T-helper 9 cell (primary cell): ENCODE measurements around the gene GABRP.
"Not testable (repeated sequence)": the region's sequence is repeated elsewhere in the genome, so short reads cannot be mapped to it uniquely, and the experiment has no call there.

Experiments used
- DNase-seq: peaks from one replicate; pipeline ENCODE4 v3.0.0-alpha.2; 2020

Gene GABRP

DNA sequence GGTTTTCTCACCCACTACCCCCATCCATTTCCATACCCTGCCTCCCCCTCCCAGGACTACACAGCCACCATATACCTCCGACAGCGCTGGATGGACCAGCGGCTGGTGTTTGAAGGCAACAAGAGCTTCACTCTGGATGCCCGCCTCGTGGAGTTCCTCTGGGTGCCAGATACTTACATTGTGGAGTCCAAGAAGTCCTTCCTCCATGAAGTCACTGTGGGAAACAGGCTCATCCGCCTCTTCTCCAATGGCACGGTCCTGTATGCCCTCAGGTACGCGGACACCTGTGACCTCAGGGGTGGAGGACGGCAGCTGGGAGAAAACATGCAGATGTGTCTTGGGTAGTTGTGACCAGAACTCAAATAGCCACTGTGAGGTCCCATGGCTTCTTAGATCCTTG, 11.6 kb downstream of the GABRP start:
- DNase-seq: no peak

DNA sequence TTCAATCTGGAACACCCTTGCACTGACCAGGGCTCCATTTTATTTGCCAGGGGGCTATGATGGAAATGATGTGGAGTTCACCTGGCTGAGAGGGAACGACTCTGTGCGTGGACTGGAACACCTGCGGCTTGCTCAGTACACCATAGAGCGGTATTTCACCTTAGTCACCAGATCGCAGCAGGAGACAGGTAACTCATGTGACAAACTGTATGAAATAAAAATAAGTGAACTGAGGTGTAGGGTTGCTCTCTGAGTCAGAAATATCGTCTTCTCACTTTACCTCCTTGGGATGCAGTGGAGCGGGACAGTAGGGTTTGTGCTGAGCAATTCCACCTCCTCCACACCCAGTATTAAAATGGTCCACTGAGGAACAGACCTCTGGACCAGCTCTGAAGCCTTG, 22.1 kb downstream of the GABRP start:
- DNase-seq: no peak

- no peak for DNase-seq
Measured at GRCh38 chr5:170809551-170809950, 26.0 kb downstream of the GABRP start.

GRCh38 chr5:170811719-170812118, 28.2 kb downstream of the GABRP start:
- DNase-seq: no peak

DNA sequence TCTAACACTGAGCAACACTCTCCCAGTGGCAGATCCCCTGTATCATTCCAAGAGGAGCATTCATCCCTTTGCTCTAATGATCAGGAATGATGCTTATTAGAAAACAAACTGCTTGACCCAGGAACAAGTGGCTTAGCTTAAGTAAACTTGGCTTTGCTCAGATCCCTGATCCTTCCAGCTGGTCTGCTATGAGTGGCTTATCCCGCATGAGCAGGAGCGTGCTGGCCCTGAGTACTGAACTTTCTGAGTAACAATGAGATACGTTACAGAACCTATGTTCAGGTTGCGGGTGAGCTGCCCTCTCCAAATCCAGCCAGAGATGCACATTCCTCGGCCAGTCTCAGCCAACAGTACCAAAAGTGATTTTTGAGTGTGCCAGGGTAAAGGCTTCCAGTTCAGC, 29.7 kb downstream of the GABRP start:
- no peak for DNase-seq

GRCh38 chr5:170817195-170817594, 33.7 kb downstream of the GABRP start:
- DNase-seq: no peak

DNA sequence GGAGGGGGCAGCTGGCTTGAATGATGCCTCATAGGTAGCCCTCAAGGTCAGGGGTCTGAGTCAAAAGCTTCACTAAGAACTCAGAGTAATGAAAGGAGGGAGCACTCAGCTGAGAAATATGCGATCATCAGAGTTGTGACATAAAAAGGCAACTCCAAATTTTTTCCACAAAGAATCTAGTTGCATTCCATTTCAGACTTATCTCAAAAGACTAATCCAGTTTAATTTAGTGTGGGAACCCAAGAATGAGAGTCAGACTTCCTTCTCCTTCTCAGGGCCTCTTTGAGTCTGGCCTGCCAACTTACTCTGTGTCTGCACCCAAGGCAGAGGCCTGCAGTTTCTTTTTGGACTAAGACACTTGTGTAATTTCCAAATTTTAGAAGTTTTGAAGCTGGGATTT, 34.7 kb downstream of the GABRP start:
- DNase-seq: no peak

DNA sequence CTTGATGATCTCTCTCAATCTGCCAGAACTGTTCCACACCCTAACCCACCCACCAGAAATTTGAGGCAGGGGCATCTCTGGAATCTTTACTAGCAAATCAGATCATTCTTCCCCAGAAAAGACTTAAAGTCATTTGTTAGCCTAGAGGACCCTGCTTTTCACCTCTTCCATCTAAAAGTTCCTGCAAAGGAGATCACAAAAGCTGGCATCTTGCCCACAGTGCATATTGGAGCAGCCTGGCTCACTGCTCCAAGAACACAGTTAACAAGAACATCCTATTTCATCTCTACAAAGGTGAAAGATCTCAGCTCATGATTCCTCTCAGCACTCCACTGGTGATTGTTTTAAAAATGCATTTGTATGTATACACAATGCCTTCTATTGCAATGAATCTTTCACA, 36.3 kb downstream of the GABRP start:
- no peak for DNase-seq

DNA sequence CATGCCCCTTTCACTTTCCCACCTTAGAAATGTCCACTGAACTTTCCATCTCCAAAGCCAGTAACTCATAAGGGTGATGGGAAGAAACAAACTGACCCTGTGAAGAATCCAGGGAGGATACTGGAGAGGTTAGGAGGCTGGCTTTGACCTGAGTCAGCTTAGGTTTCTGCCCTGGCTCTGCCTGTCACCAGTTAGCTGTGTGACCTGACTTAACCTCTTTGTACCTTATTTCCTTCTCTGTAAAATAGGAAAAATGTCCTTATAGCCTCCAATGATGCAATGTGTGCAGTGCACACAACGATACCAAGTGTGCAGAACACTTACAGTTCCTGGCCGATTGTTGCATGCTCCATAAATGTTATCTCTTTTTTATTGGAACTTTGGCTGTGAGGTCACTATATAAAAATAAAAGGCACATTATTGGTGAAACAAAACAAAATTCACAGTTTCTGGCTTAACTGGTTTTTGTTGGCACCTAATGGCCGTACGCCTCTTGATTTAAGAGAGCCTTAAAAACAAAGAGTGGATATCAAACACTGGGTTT, 37.8 kb downstream of the GABRP start:
- DNase-seq: no peak

DNA sequence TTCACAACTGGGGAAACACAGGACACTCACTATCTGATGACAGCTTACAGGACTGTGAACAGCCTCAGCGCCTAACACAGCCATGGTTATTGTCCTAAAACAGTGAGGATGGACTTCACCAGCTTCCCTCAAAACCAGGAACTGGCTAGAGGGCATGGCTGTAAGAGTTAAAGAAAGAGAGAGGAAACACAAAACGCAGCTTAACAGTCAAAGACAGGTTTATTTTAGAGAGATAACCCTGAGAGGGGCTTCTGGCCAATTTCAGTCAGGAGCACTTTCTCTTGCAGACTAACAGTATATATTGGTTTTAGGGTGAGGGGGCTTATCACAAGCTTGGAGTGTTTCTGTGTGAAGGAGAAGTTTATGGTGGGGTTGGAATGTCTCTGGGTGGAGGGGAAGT, 42.6 kb downstream of the GABRP start:
- no peak for DNase-seq

DNA sequence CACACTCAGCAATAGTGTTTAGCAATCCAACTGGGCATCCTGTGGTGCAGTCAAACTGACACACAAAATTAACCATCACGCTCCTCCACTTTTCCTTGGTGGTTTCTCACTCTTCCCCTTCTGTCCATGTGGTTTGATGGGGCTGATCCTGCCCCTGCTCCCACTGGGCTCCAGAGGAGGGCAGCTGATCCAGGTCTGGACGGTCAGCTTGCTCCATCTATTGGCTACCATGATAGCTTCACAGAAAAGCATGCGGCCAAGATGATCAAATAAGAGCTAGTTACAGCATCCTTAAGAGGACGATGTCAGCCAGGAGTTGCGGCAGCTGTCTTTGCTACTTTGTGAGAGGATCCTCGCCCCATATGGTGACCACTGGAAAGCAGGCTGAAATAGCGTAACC, 48.7 kb downstream of the GABRP start:
- DNase-seq: no peak

DNA sequence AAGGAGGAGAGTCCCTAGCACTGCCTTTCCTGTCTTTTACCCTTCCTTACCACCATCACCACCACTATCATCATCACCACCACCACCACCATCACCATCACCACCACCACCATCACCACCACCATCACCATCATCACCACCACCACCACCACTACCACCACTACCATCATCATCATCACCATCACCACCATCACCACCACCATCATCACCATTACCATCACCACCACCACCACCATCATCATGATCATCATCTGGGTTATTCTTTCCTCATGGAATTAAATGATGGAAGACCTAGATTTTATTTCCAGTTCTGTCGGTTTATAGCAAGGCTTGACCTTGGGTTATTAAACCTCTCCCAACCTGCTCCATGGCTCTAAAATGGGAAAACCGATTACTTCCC, 50.5 kb downstream of the GABRP start:
- not testable (repeated sequence) for DNase-seq

DNA sequence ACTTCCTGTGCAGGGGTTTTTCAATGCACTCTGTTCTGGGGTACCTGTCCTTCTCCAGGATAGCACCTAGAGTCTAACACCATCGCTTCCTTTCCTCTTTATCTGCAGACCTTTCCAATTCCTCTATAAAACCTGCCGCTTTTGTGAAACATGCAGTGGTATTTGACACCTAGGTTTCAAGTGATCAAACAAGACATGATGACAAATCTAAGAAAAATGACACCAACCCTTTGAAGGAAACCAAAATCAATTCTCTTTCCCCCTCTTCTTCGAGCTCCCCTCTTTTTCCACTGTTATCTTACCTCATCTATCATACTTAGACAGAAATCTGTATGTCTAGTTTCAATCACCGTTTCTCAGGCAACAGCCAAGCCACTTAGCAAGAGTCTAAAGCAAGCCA, 52.7 kb downstream of the GABRP start:
- DNase-seq: no peak

DNA sequence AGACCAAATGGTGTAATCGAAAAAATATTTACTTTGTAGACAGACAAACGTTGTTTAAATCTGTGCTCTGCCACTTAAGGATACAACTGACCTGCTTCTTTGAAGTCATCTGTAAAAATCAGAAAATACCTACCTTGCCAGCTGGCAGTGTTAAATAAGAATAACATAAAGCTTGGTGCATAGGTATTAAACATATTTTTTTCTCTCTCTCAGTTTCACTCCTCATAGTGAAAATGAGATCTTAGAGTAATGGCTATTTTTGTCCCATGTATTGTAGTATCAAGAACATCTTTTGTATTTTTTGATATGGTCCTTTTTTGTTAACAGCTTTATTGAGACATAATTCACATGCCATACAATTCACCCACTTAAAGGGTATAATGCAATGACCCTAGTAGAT, 60.3 kb downstream of the GABRP start:
- no peak for DNase-seq

GRCh38 chr5:170844651-170845050, 61.1 kb downstream of the GABRP start:
- no peak for DNase-seq

GRCh38 chr5:170846416-170846815, 62.9 kb downstream of the GABRP start:
- DNase-seq: no peak

DNA sequence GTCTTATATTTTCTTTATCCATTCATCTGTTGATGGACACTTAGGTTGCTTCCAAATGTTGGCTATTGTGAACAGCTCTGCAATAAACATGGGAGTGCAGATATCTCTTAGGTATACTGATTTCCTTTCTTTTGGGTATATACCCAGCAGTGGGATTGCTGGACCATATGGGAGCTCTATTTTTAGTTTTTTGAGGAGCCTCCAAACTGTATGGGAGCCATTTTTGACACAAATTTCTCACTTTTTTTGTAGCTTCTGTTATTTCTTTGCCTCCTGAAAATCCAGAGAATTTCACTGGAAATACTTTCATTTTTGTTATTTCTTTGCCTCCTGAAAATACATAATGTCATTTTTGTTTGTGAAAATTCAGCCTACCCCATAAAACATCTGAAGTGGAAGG, 63.3 kb downstream of the GABRP start:
- no peak for DNase-seq

DNA sequence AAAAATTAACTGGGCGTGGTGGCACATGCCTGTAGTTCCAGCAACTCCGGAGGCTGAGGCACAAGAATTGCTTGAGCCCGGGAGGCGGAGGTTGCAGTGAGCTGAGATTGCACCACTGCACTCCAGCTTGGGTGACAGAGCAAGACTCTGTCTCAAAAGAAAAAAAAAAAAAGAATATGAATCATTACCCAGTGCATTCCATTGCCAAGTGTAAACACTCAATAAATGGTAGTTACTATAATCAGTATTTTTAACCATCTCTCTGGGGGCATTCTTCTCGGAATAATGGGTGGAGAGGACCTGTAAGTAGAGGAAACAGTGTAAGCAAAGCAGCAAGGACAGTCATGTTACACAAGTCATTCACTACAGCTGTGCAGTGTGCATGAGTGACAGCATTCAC, 64.5 kb downstream of the GABRP start:
- DNase-seq: no peak

DNA sequence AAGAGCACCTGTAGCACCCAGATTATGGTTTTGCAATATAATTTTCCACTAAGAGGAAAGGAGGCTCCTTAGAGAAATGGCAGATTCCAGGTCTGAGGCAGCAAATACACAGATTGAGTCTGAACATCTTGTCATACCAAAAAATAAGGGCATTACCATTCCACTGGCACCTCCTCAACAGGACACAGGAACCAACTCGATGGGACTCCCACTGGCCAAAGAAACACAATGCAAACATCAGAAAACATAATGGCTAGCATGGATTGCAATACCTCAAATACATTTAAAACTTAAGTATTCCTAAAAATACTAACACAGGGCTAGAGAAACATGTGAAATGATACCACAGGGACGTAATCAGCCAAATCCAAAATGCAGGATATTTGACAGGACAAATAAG, 65.8 kb downstream of the GABRP start:
- no peak for DNase-seq

DNA sequence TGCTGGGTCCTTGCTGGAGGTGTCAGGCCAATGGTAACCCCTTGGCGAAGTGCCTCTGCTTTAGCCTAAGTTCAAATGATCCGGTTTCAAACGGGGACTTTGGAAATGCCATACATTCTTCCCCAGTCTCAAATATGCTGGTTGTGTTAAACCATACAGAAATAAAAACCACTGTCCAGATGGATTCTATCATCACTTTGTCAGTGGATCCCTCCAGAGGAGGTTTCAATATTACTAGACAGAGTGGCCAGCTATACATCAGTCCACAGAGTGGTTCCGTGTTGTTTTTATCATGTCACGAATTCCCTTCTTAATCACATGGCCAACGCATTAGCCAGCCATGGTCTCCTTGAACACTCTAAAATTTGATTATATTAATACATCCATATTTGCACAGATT, 71.0 kb downstream of the GABRP start:
- DNase-seq: no peak

DNA sequence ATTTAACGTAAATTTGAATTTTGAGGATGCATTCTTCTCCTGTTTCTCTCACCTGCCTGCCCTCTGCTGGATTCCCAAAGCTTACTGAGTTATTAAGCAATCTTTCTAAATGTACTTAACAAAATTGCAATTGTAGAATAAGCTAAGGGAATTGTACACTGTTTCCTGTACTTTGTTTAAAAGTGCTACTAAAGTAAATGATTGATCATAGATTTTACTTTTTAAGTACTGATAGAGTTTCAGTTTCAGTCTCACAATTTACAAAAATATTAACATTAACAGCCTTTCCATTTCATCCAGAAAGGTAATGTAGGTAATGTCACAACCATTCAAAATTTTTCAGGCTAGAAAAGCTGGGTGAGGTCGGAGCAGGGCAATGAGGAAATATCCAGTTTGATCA, 73.5 kb downstream of the GABRP start:
- no peak for DNase-seq

- no peak for DNase-seq
Measured at GRCh38 chr5:170860415-170860814, 76.9 kb downstream of the GABRP start.

DNA sequence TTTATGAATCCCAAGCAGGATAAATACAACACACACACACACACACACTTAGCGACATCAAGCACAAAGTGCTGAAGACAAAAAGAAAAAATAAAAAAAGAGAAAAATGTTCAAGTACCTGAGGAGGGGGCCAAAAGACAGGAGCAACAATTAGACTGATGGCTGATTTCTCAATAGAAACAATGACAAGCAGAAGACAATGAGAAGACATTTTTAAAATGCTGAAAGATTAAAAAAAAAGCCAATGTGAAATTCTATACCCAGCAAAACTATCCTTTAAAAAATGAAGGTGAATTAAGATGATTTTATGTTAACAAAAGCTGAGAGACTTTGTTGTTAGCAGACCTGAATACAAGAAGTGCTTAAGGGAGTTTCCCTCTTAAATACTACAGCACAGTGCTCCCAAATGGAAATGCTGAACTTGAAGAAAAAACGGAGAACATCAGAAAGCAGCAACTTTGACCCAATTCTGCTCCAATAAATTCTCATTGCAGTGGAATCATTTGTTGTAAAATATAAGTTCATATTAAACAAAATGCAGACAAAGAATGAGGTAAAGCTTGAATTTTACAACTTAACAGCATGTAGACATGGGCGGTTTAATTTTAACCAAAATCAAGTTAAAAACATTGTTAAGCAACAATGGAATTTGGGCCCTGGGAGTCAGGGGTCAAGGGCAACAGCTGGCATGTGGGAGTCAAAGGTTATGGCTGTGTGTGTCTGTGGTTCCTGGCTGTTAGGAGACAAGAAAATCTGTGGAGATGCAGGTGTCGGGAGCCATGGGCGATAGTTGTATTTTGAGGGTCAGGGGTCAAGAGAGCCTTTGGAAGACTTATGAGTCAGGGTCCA, 77.5 kb downstream of the GABRP start:
- no peak for DNase-seq

- no peak for DNase-seq
Measured at GRCh38 chr5:170861667-170861916, 78.1 kb downstream of the GABRP start.
